Measurements from ENCODE around the gene CRIM1.

Gene CRIM1

GRCh38 chr2:36394804-36395203 lies 39.2 kb downstream of the CRIM1 start:
- TF ChIP-seq BACH2 (CRISPR knock-in tag; IDR thresholded peaks at IDR 0.05; ENCODE audit: borderline replicate concordance) (no peak), CSDC2 (CRISPR knock-in tag; IDR thresholded peaks at IDR 0.05) (no peak), ZNF565 (CRISPR knock-in tag; conservative IDR thresholded peaks at IDR 0.05; ENCODE audit: low read depth) (no peak), PPARA (CRISPR knock-in tag; IDR thresholded peaks at IDR 0.05; ENCODE audit: borderline replicate concordance) (no peak), ESRRG (CRISPR knock-in tag; IDR thresholded peaks at IDR 0.05) (no peak), ZFP30 (CRISPR knock-in tag; IDR thresholded peaks at IDR 0.05) (no peak), OSR1 (CRISPR knock-in tag; IDR thresholded peaks at IDR 0.05) (no peak), ARNTL (CRISPR knock-in tag; IDR thresholded peaks at IDR 0.05; ENCODE audit: borderline replicate concordance, low read depth) (no peak), CSRNP3 (CRISPR knock-in tag; IDR thresholded peaks at IDR 0.05) (no peak), ZC3H10 (CRISPR knock-in tag; IDR thresholded peaks at IDR 0.05) (no peak), TCF4 (CRISPR knock-in tag; IDR thresholded peaks at IDR 0.05; ENCODE audit: borderline replicate concordance) (no peak), POU6F1 (CRISPR knock-in tag; IDR thresholded peaks at IDR 0.05; ENCODE audit: borderline replicate concordance, low read depth) (no peak), TSHZ2 (CRISPR knock-in tag; IDR thresholded peaks at IDR 0.05) (no peak), PATZ1 (CRISPR knock-in tag; IDR thresholded peaks at IDR 0.05; ENCODE audit: borderline replicate concordance) (no peak), RARB (CRISPR knock-in tag; IDR thresholded peaks at IDR 0.05) (no peak), ZNF70 (CRISPR knock-in tag; IDR thresholded peaks at IDR 0.05) (no peak), TOX (CRISPR knock-in tag; IDR thresholded peaks at IDR 0.05; ENCODE audit: borderline replicate concordance) (no peak), ISL1 (CRISPR knock-in tag; IDR thresholded peaks at IDR 0.05) (no peak)
- no peak; the same call in 2 of the 3 replicates for ATAC-seq

GRCh38 chr2:36395866-36396265 lies 40.3 kb downstream of the CRIM1 start:
- ATAC-seq: no peak; the same call in 2 of the 3 replicates
- TF ChIP-seq ZFP30 (CRISPR knock-in tag; IDR thresholded peaks at IDR 0.05): no peak
- TF ChIP-seq GLIS3 (CRISPR knock-in tag; IDR thresholded peaks at IDR 0.05): no peak
- no peak for TF ChIP-seq PATZ1 (CRISPR knock-in tag; IDR thresholded peaks at IDR 0.05; ENCODE audit: borderline replicate concordance)
- TF ChIP-seq TCF4 (CRISPR knock-in tag; IDR thresholded peaks at IDR 0.05; ENCODE audit: borderline replicate concordance): no peak
- TF ChIP-seq SNAI2 (CRISPR knock-in tag; IDR thresholded peaks at IDR 0.05): no peak
- no peak for TF ChIP-seq ISL1 (CRISPR knock-in tag; IDR thresholded peaks at IDR 0.05)
- TF ChIP-seq OSR1 (CRISPR knock-in tag; IDR thresholded peaks at IDR 0.05): no peak
- TF ChIP-seq BACH2 (CRISPR knock-in tag; IDR thresholded peaks at IDR 0.05; ENCODE audit: borderline replicate concordance): no peak
- TF ChIP-seq RARB (CRISPR knock-in tag; IDR thresholded peaks at IDR 0.05): no peak
- no peak for TF ChIP-seq CREB5 (CRISPR knock-in tag; IDR thresholded peaks at IDR 0.05; ENCODE audit: low read depth)
- no peak for TF ChIP-seq ZNF565 (CRISPR knock-in tag; conservative IDR thresholded peaks at IDR 0.05; ENCODE audit: low read depth)
- no peak for TF ChIP-seq ZC3H10 (CRISPR knock-in tag; IDR thresholded peaks at IDR 0.05)
- no peak for TF ChIP-seq ZNF8 (CRISPR knock-in tag; IDR thresholded peaks at IDR 0.05)
